Suprapubic skin (tissue), 4 donors: ENCODE data around the gene ARSJ. TPM values are rescaled to one million over a fixed set of nuclear protein-coding genes. Genes with fewer than 3 reads are reported as not detected.

ENCODE experiments used
- DNase-seq, 2 donors: peaks; one replicate each; pipeline ENCODE4 v3.0.0-alpha.2; 2019; ENCODE audit warnings: low spot score in 2 of 2
- H3K27ac ChIP-seq: fragments of 200-600 bp; sonication (generic); one replicate; pipeline ENCODE4 v1.5.1; 2019
- H3K27me3 ChIP-seq: fragments of 200-600 bp; sonication (generic); one replicate; pipeline ENCODE4 v1.5.1; 2019
- H3K36me3 ChIP-seq: fragments of 200-600 bp; sonication (generic); one replicate; pipeline ENCODE4 v1.5.1; 2019
- H3K4me1 ChIP-seq: fragments of 200-600 bp; sonication (generic); one replicate; pipeline ENCODE4 v1.5.1; 2019
- H3K4me3 ChIP-seq: fragments of 200-600 bp; sonication (generic); one replicate; pipeline ENCODE4 v1.5.1; 2019; ENCODE audit warnings: mild to moderate bottlenecking
- H3K9me3 ChIP-seq: fragments of 200-600 bp; sonication (generic); one replicate; pipeline ENCODE4 v1.5.1; 2019
- CTCF ChIP-seq, 2 donors: fragments of 200-600 bp in 1 of 2; fragments of 450-650 bp in 1 of 2; sonication (generic) in 1 of 2; IDR thresholded peaks; one replicate each; pipeline ENCODE4 v1.5.1; 2016 to 2019; ENCODE audit warnings: antibody characterized with exemption in 2 of 2, mild to moderate bottlenecking in 1 of 2, moderate library complexity in 1 of 2
- EP300 ChIP-seq: sonication (generic); formaldehyde crosslinking; IDR thresholded peaks from one replicate; pipeline ENCODE4 v1.6.1; 2017; ENCODE audit warnings: antibody characterized with exemption
- POLR2A ChIP-seq, 2 donors: fragments of 450-650 bp; IDR thresholded peaks; one replicate each; pipeline ENCODE4 v1.6.1; 2017; ENCODE audit warnings: antibody characterized with exemption in 2 of 2, mild to moderate bottlenecking in 2 of 2, moderate library complexity in 2 of 2
- POLR2AphosphoS5 ChIP-seq, 3 donors: sonication (generic); formaldehyde crosslinking; IDR thresholded peaks; one replicate each; pipeline ENCODE4 v1.6.1; 2017; ENCODE audit warnings: antibody characterized with exemption in 3 of 3
- WGBS: methylation state at CpG from one replicate; pipeline ENCODE4 v1.1.5; 2018; 5-methylcytosine and 5-hydroxymethylcytosine counted together
- total RNA-seq, 4 donors: library from RNA; depleted of rRNA; stranded (reverse); fragments of >200 nt; gene quantifications; one replicate each; pipeline ENCODE4 v1.1.0, GENCODE V29; 2016

Gene ARSJ
- total RNA-seq, 4 donors from 2014 or later = 1.6 to 3.9 (median 3.2) TPM

GRCh38 chr4:113851816-113852215 is 127.6 kb downstream of the ARSJ start:
- H3K36me3 ChIP-seq = no peaks in the 10 kb centered on the region
- no peak overlapping the region for H3K4me3 ChIP-seq
- no peaks in the 10 kb centered on the region for H3K4me1 ChIP-seq
- DNase-seq = no peak
- TF ChIP-seq EP300 (no peak), CTCF (IDR thresholded peaks at IDR 0.05) (no peak), POLR2AphosphoS5 (IDR thresholded peaks at IDR 0.05) (no peak), POLR2A (IDR thresholded peaks at IDR 0.05) (no peak)
- no peaks in the 10 kb centered on the region for H3K9me3 ChIP-seq
- 87% methylated on average over 4 of the region's 5 CpGs for WGBS
- no peaks in the 10 kb centered on the region for H3K27me3 ChIP-seq
- no peak overlapping the region for H3K27ac ChIP-seq

Other genes with a start within 250 kb of the ARSJ start
- gene CAMK2D, start 217.9 kb downstream of the ARSJ start, total RNA-seq = 10 to 100 TPM; 21.5 to 38.2 (median 30.5) TPM